ENCODE results near the gene PRKRA. TPM values are rescaled to one million over a fixed set of nuclear protein-coding genes. Genes with fewer than 3 reads are reported as not detected.

PRKRA gene
- total and polyA plus RNA-seq, 9 of the 15 experiments (the other 6 are each of a cell fraction or from before 2014, with no cell fraction given), result 14.1 to 78.1 (median 52.3) TPM

- TF ChIP-seq ZFP36 (IDR thresholded peaks at IDR 0.05; ENCODE audit: low read depth, low read length, partially characterized antibody) (peak; percentile 17), NONO (IDR thresholded peaks at IDR 0.05; ENCODE audit: low read depth in 2 of 2, low read length in 1 of 2) (no peak)
Measured at GRCh38 chr2:178479758-178480226, 28.8 kb upstream of the PRKRA start (continued).

DNA sequence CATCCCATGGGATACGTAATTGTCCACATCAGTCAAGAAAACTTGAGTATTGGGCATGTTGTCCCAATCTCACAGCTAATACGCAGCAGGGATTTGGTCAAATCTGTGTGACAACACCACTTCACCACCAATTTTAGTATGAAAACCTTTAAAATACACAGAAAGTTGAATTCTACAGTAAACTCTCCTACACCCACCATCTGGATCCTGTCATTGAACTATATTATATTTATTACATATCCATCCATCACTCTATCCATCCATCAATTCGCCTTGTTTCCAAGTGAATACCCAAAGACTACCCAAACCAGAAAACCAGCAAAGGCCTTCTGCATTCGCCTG lies 28.3 kb upstream of the PRKRA start:
- in situ Hi-C loops (cut with MboI) (no loop called here), intact Hi-C loops (cut with micrococcal nuclease) (loop anchor here (1.0 to 10.0 kb wide), 8 partner anchors 28 to 1526 kb away; partner anchors contain the start of genes CWC22, PJVK, PRKRA and RBM45)
- WGBS (ENCODE audit: insufficient coverage, low coverage, missing lambda C conversion rate), result 32% methylated on average over 4 of the region's 4 CpGs
- Histone ChIP-seq H2AFZ (ENCODE audit: low read depth, low read length) (peak overlapping the region; percentile 98), H3K79me2 (ENCODE audit: control insufficient read depth, insufficient read depth, low read length) (peaks cover 48% of the 10 kb centered on the region), H4K20me1 (replicated peaks; ENCODE audit: control insufficient read depth, insufficient read depth, low read length) (no peaks in the 10 kb centered on the region), H3K4me3 (no peak overlapping the region), H3K27ac (ENCODE audit: extremely low read depth, low read depth, low read length) (0 out of 3 replicates have a peak overlapping the region, but pooled peaks have one; percentile 63), H3K9me1 (ENCODE audit: control insufficient read depth, insufficient read depth, low read length) (no peaks in the 10 kb centered on the region), H3K4me2 (ENCODE audit: insufficient read depth, low read length) (peak overlapping the region; percentile 95), H3K9me3 (replicated peaks; ENCODE audit: control insufficient read depth, insufficient read depth, low read depth, low read length) (no peaks in the 10 kb centered on the region), H3K4me1 (replicated peaks in 1 of 2; ENCODE audit: control insufficient read depth in 2 of 2, insufficient read depth in 2 of 2, low read length in 2 of 2) (peaks cover 23 to 29% of the 10 kb centered on the region in 2 experiments), H3K36me3 (ENCODE audit: control insufficient read depth, insufficient read depth, low read length) (no peaks in the 10 kb centered on the region), H3K27me3 (ENCODE audit: control insufficient read depth in 2 of 2, insufficient read depth in 2 of 2, low read length in 2 of 2) (no peaks in the 10 kb centered on the region), H3K9ac (ENCODE audit: insufficient read depth in 1 of 2, low read depth in 2 of 2, low read length in 2 of 2) (peak overlapping the region in 1 of 2 experiments; percentile 75; a peak in 1 of 4 replicates)
- DNase-seq (ENCODE audit: extremely low read depth in 1 of 4, low spot score in 3 of 4) (peak in 1 of 4 experiments; percentile 16), FAIRE-seq (no peak), ATAC-seq (no peak)
- CTCF ChIA-PET (ENCODE audit: low intra/inter-chr PET ratio), result no interaction called here
- BruUV-seq (replicated peaks), result no TSS peak
- POLR2A ChIA-PET, result no interaction called here
- TF ChIP-seq ZC3H11A (IDR thresholded peaks at IDR 0.05; ENCODE audit: low read depth, low read length) (no peak), ZNF589 (CRISPR knock-in tag; IDR thresholded peaks at IDR 0.05; ENCODE audit: low read depth) (peak; percentile 10; the same call in 1 of the 2 replicates), MAZ (CRISPR knock-in tag; conservative IDR thresholded peaks at IDR 0.05 in 1 of 2, IDR thresholded peaks at IDR 0.05 in 1 of 2) (no peak), ZHX1 (conservative IDR thresholded peaks at IDR 0.05; ENCODE audit: low read length) (no peak), FOXK1 (CRISPR knock-in tag; IDR thresholded peaks at IDR 0.05; ENCODE audit: borderline replicate concordance) (no peak), SPI1 (IDR thresholded peaks at IDR 0.05; ENCODE audit: borderline replicate concordance, low read depth, low read length) (no peak), ZC3H8 (IDR thresholded peaks at IDR 0.05) (no peak), SMARCC2 (IDR thresholded peaks at IDR 0.05; ENCODE audit: low read depth) (no peak), TSC22D4 (tag; IDR thresholded peaks at IDR 0.05) (no peak), SLC30A9 (CRISPR knock-in tag; IDR thresholded peaks at IDR 0.05) (no peak)
- TF ChIP-seq, protein P1, sequence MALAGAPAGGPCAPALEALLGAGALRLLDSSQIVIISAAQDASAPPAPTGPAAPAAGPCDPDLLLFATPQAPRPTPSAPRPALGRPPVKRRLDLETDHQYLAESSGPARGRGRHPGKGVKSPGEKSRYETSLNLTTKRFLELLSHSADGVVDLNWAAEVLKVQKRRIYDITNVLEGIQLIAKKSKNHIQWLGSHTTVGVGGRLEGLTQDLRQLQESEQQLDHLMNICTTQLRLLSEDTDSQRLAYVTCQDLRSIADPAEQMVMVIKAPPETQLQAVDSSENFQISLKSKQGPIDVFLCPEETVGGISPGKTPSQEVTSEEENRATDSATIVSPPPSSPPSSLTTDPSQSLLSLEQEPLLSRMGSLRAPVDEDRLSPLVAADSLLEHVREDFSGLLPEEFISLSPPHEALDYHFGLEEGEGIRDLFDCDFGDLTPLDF (CRISPR knock-in tag; IDR thresholded peaks at IDR 0.05), result no peak
- TF ChIP-seq, protein P2, sequence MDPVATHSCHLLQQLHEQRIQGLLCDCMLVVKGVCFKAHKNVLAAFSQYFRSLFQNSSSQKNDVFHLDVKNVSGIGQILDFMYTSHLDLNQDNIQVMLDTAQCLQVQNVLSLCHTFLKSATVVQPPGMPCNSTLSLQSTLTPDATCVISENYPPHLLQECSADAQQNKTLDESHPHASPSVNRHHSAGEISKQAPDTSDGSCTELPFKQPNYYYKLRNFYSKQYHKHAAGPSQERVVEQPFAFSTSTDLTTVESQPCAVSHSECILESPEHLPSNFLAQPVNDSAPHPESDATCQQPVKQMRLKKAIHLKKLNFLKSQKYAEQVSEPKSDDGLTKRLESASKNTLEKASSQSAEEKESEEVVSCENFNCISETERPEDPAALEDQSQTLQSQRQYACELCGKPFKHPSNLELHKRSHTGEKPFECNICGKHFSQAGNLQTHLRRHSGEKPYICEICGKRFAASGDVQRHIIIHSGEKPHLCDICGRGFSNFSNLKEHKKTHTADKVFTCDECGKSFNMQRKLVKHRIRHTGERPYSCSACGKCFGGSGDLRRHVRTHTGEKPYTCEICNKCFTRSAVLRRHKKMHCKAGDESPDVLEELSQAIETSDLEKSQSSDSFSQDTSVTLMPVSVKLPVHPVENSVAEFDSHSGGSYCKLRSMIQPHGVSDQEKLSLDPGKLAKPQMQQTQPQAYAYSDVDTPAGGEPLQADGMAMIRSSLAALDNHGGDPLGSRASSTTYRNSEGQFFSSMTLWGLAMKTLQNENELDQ (CRISPR knock-in tag; IDR thresholded peaks at IDR 0.05; ENCODE audit: borderline replicate concordance), result no peak

Data from K562 (cell line).